ENCODE measurements around the gene BAHCC1.

GRCh38 chr17:81417879-81418709 lies 22.8 kb downstream of the BAHCC1 start:
- TF ChIP-seq, protein P1, sequence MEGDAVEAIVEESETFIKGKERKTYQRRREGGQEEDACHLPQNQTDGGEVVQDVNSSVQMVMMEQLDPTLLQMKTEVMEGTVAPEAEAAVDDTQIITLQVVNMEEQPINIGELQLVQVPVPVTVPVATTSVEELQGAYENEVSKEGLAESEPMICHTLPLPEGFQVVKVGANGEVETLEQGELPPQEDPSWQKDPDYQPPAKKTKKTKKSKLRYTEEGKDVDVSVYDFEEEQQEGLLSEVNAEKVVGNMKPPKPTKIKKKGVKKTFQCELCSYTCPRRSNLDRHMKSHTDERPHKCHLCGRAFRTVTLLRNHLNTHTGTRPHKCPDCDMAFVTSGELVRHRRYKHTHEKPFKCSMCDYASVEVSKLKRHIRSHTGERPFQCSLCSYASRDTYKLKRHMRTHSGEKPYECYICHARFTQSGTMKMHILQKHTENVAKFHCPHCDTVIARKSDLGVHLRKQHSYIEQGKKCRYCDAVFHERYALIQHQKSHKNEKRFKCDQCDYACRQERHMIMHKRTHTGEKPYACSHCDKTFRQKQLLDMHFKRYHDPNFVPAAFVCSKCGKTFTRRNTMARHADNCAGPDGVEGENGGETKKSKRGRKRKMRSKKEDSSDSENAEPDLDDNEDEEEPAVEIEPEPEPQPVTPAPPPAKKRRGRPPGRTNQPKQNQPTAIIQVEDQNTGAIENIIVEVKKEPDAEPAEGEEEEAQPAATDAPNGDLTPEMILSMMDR (IDR thresholded peaks at IDR 0.05; ENCODE audit: poor library complexity, severe bottlenecking): no peak
- TF ChIP-seq POLR2AphosphoS5 (IDR thresholded peaks at IDR 0.05) (no peak), EZH2 (IDR thresholded peaks at IDR 0.05; ENCODE audit: borderline replicate concordance, insufficient read depth, low read length, poor library complexity, severe bottlenecking) (no peak)
